Glomerular visceral epithelial cell (primary cell): ENCODE data around the gene RUNDC3A.

Experiments
- DNase-seq: peaks from one replicate; pipeline ENCODE4 v3.0.0-alpha.2; 2016; ENCODE audit errors: extremely low spot score

Gene RUNDC3A

DNA sequence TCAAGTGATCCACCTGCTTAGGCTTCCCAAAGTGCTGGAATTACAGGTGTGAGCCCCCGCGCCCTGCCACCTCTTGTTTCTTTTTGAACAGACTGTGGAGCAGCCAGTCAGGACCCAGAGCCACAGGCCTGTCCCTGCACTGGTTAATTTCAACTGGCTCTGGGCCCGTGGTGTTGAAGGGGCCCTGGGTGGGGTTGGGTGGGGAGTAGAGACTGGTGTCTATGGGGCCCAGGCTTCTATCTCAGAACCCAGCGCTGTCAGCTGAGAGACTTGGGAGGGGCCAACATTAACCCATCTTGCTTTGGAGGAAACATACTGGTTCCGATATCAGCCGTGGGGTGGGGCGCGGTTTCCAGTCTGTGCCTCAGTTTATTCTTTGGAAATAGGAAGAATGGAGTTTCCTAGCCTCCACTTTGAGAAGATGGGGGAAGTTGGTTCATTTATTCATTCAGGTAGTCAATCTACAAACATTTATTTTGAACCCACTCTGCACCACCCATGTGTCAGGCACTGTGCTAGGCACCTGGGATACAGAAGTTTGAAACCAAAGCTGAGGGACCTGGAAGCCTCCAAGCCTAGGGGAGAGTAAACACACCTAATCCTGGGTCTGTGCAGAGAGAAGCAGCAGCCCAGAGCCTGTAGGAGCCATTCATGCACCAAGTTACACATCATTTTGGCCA, 24.9 kb upstream of the RUNDC3A start:
- DNase-seq: no peak

DNA sequence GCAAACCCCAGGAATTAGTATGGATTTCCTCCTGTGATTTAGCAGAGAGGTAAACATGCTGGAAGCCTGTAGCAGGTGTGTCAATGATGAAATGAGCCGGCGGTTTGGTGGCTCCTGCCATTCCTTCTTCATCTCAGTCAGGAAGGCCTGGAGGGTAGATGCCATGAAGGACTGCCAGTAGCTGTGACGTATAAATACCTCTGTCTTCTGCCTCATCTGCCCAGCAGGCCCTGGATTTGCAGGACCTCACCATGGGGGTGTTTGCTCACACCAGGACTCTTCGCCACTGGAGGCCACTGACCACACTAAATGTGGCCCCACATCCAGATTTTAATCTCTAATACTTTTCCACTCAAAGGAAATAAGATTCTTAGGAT, 24.4 kb upstream of the RUNDC3A start:
- no peak for DNase-seq

DNA sequence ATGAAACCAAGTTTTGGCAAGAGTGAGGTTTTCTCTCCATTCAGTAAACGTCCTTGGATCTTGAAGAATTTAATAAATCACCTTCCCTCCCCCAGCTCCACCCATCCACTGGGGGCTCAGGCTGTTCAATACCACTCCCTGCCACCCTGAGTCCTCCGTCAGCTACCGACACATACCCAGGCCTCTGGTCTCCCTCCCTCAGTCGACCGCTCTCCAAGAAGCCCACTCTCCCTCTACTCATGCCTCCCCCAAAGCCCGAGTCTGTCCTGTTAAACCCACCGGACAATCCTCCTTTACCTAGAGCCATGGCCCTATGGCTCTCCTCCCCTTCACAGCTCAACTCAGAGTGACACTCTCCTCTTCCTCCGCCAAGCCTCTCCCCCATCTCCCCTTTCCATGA, 20.8 kb upstream of the RUNDC3A start:
- no peak for DNase-seq

DNA sequence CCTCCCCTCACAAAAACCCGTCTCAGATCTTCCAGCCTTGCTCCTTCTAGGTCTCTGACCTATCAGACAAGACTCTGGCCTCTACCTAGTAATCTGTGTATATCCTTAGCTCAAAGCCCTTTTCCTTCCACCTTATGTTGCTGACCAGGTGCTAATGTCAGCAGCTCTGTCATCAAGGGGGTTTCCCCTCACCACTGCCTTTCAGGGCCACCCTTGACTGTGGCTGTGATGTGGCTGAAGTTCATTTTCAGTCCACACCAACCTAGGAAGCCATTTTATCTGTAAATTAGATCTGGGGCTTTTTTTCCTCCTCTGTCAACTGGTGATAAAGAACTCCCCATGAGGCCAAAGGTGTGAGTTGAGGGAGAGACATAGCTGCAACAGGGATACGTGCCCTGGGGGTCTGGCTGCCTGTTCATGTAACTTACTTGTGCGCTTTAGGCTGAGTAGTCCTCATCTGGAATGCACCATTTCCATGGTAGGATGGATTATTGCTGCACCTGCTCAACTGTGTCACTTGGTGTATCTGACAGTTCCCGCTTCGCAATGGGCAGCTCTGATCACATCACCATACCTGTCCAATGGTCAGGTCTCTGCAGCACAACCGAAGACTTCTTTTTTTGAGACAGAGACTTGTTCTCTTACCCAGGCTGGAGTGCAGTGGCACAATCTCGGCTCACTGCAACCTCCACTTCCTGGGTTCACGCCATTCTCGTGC, 14.7 kb upstream of the RUNDC3A start:
- DNase-seq: no peak

DNA sequence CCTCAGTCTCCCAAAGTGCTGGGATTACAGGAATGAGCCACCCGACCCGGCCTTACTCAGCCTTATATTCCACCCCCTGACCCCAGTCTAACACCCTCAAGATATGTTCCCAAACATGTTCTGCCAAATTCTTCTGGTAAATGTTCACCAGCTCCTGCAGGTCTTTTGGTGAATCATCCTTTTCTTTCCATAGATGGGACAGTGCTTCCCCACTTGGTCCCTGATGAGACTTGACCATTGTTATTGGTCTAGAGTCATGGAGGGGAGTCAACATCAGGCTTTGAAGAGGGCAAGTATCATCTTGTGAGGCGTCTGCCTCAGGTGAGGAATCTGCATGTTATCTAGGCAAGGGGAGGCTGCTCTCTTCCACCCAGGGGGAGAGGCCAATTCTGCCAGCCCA, 10.4 kb upstream of the RUNDC3A start:
- DNase-seq: no peak

DNA sequence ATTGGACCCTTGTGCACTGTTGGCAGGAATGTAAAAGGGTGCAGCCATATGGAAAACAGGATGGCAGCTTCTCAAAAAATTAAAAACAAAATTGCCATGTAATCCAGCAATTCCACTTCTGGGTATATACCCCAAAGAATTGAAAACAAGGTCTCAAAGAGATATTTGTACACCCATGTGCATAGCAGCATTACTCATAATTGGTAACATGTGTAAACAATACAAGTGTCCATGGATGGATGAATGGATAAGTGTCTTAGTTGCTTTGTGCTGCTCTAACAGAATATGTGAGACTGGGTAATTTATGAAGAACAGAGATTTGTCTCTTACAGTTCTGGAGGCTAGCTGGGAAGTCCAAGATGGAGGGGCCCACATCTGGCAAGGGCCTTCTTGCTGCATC, 3.8 kb upstream of the RUNDC3A start:
- no peak for DNase-seq

DNA sequence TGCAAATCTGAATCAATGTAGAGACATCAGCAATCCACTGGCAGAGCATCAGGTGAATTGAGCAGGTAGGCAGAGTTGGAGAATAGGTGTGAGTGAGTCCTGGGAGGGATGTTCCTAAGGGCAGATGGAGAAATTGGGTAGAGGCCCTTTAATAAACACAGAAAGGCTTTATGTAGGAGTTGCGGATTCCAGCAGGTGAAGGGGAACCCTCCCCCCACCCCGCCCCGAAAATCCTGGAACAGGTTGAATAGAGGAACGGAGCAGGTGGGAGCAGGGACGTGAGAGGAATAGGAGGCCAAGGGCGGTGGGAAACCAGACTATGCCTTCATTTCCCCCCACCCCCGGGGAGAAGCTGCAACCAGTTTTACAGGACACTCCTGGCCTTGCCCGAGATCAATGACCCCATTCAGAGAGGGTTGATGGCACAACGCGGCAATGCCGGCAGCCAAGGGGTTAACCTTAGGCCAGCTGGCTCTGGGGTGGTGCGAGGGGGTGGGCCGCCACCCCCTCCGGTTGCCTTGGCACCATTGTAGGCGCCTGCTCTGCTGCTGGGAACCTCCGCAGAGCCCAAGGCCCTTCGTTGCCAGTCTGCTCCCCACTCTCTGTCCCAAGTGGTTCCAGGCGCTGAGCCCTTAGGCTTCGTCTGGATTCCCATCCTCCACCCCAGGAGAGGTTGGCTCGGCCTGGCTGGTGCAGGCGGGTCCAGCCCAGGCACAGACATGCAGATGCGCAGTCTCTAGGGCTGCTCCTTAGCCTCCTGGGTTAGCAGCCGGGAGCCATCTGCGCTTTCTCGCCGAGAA, 814 bp upstream of the RUNDC3A start:
- peak; percentile 47 for DNase-seq

DNA sequence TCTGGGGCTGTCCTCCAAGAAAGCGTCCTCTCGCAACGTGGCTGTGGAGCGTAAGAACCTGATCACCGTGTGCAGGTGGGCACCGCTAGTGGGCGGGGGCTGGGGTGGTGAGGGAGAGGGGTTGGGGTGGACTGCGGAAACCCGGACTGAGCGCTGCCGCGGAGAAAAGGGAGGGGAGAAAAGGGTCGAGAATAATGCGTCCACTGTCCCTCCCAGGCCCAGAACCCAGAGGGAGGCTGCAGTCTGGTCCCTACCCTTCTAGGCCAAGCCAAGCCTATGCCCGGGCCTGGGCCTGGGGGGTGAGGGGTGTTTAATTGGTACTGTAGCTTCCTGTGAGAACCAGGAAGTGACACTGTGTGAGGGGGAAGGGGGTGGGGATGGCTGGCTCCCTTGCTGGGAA, 464 bp downstream of the RUNDC3A start:
- no peak for DNase-seq

DNA sequence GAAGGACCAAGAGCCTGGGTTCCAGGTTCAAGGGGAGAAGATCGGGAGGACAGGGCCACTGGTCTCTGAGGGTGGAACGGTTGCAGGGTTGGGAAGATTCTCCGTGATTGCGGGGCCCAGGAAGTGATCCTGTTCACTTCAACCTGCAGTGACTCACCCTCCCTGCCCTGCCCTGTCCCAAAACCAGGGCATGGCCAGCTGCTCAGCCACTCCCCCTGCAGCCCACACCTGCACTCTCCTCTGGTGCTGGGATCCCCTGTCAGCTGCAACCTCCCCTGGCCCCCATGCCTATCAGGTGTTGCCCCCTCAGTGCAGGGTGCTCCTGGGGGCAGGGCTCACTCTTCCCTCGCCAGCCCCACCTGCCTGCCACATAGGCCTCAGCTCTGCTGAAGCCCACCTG, 1.1 kb downstream of the RUNDC3A start:
- DNase-seq: no peak

DNA sequence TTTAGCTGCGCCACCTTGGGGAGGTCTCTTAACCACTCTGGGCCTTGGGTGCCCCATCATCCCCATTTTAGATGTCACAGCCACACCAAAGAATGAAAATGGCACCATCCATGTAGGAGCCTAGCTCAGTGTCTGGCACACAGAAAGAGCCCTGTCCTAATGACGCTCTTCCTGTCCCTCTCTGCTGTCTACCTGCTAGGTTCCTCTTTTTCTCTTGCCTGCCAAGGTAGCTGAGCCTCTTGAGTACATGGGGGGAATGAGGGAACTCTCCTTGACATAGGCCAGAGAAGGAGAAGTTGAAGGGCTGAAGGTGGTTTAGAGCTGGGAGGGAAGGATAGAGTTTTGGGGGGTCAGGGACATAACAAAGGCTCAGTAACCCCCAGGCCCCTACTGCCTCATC, 1.8 kb downstream of the RUNDC3A start:
- DNase-seq: no peak

DNA sequence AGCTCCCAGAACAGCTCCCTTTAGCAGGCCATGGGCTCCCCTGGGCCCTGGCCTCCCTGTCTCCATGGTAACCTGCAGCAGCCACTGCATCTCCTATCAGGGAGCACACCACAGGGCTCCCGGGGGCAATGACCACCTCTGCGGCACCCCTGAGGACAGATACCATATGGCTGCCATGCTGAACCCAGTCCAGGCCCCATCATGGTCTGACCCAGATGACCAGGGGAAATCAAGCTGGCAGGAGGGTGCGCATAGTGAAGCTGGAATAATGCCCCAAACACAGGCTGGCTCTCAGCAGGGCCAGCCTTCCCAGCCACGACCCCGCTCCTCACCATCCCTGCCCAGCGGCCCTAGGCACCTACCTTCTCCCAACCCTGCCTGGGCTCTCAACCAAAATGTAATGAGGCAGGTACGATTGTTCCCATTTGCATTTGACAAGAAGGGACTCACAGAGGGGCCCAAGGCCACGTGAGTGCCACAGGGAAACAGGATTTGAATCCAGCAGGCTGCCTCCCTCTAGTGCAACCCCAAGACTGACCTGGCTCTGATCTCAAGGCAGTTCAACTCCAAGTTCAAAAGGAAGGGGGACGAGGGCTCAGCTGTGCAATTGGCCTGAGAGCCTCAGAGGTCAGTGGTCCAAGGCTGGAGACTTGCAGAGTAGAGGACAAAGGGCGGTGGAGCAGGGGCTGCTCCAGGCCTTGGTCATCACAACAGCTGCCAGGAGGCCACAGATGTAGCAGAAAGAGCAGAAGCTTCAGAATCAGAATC, 2.4 kb downstream of the RUNDC3A start:
- no peak for DNase-seq

DNA sequence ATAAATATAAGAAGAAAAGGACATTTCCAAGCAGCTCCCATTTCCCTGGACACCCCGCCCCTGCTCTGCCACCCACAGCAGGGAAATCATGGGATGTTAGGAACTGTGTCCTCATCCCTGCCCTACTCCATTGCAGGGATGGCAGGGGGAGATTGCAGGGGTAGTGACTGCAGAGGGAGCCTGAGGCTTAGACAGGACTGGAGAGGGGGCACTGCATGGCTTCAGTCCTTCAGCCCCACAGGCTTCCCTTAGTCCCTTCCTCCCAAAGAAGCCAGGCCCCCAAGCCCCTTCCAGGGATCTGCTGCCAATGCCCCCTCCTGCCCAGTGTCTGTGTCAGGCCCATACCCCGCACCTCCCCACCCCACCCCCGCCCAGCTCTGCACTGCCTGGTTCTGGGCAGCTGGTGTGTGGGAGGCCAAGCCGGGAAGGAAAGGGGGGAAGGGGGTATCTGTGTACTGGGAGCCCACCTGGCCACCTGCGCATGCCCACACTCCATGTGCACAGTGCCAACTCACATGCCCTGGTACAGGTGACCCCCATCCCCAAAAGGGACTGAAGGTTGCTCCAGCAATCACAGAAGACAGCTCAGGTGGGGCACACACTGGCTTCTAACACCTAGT, 3.3 kb downstream of the RUNDC3A start:
- DNase-seq: no peak

DNA sequence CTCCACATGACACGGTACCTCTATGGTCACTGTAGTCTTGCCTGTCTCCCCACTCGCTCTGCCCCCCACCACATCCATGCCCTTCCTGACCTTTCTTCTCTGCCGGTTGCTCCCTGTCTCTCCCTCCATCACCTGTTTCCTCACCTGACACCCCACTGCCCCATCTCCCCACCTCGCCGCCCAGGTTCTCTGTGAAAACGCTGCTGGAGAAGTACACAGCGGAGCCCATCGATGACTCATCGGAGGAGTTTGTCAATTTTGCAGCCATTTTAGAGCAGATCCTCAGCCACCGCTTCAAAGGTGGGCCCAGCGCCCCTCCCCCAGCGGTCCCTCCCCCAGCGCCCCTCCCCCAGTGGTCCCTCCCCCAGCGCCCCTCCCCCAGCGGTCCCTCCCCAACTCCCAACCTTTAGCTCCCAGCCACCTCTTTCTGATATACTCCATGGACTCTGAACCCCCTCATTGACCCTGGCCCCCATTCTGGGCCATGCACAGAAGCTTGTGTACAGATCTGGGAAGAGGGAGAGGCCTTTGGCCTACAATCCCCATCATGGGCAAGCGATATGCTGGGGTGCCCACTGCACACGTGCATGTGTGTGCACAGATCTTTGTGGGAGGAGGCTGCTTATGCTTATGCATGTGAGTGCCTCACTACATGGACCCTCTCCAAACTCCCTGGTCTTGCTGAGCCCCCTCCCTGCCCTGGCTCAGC, 4.1 kb downstream of the RUNDC3A start:
- DNase-seq: no peak

DNA sequence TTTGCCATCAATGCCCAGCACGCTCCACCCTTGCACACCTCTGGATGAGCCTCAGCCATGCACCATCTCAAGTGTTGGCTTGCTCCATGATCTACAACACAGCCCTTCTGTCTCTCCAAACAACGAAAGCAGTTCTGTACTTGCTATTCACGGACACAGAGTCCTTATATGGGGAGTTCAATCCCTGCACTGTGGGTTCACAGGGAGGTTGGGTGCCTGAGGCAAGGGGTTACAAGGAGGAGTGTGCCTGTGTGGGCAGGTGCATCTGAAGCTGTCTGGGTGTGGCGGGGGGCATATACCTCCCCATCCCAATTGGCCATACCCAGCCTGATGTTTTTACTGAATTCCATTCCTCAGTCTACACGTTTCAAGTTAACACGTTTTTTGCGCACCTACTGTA, 5.6 kb downstream of the RUNDC3A start:
- no peak for DNase-seq

DNA sequence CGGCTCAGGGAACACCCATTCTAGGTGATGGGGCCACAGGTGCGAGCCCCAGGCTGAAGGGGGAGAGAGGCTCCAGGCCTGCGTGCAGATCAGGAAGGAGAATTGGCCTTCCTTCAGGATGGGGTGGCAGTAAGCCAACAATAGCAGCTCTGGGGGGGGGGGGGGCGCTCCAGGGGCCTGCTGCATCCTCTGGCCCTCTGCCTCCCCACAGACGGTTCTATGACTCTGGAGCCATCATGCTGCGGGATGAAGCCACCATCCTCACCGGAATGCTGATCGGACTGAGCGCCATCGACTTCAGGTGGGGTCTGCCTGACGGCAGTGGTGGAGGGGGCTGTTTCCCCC, 6.1 kb downstream of the RUNDC3A start:
- DNase-seq: no peak

DNA sequence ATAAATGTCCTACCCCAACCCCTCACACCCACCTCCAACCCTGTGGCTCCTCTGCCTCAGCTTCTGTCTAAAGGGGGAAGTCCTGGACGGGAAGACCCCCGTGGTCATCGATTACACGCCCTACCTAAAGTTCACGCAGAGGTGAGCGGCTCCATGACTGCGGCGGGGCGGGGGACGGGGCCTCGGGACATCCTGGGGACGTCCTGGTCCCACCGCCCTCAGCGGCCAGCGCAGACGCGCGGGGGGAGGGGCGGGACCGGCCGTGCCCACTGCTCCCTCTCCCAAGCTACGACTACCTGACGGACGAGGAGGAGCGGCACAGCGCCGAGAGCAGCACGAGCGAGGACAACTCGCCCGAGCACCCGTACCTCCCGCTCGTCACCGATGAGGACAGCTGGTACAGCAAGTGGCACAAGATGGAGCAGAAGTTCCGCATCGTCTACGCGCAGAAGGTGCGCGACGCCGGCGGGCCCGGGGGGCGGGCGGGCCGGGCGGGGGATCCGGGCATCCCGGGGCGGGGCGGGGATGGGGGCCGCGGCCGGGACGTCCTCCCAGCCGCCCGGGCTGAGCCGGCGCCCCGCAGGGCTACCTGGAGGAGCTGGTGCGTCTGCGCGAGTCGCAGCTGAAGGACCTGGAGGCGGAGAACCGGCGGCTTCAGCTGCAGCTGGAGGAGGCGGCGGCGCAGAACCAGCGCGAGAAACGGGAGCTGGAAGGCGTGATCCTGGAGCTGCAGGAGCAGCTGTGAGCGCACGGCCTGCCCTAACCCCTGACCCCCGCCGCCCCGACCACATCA, 6.7 kb downstream of the RUNDC3A start:
- DNase-seq: peak; percentile 35

DNA sequence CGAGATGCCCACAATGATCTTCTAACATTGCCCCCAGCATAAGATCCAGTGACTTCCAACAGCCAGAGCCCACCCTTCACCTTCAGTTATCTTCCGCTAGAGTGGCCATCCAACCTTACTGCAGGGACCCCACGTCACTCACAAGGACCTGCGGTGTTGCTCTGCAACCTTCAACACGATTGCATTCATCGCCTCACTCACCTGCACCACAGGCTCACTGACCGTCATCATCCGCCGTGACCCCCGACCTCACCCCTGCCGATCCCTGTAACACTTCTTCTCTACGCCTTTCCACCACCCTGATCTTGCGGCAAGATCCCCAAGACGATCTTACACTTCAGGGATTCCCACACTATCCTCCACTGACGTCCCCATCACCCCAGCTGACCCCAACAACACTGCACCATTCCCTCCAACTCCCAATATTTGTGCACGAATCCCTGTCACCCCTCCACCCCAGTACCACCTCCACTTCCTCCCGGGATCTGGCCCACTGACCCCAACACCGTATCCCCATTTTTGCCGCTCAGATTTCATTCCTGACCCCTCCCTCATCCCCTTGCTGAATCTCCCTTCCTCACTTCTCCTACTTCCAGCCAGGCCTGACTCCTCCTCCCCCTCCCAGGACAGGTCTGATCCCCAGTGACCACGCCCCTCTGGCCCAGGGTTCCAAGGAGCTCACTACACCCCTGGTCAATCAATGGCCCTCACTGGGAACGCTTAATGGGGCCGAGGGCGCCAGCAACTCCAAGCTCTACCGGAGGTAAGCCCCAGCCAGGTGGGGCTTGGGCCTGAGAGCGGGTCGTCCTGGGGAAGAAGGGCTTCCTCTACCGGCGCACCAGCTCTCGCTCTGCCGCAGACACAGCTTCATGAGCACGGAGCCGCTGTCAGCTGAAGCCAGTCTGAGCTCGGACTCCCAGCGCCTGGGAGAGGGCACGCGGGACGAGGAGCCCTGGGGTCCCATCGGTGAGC, 7.6 kb downstream of the RUNDC3A start:
- no peak for DNase-seq

DNA sequence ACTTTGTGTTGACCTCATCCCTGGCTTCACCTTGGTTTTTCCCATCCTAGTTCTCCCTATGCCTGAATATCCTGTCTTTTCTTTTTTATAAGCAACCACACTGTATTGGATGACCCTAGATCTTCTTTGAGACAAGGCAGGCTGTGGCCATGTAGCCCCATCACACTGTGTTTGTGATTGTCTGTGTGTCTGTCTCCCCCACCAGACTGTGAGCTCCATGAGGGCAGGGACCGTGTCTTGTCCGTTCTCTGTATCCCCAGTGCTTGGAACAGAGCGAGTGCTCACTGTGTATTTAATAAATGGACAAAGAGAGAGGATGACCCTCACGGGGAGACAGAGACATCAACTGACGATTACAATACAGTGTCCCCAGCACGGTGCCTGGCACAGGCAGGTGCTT, 9.1 kb downstream of the RUNDC3A start:
- no peak for DNase-seq
